ENCODE data around the gene NRG3.

NRG3 gene

DNA sequence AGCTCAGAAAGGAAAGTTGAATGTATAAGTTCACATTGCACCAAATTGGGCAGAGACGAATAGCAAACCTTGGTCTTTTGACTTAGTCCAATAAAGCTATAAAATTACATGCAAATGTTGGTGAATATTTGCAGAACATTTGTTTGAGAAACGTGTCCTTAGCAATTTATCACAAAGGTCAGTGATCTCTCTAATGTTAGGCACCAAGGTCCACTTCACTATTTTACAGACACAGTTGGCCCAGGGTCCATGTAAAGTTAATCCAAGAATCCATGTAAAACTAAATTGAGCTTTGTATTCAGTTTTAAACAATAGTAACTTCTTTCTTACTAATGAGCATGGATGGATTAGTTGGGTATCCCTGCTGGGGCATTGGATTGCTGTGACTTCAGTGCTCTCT, 617.7 kb downstream of the NRG3 start:
- no peak for DNase-seq (ENCODE audit: low spot score)

DNA sequence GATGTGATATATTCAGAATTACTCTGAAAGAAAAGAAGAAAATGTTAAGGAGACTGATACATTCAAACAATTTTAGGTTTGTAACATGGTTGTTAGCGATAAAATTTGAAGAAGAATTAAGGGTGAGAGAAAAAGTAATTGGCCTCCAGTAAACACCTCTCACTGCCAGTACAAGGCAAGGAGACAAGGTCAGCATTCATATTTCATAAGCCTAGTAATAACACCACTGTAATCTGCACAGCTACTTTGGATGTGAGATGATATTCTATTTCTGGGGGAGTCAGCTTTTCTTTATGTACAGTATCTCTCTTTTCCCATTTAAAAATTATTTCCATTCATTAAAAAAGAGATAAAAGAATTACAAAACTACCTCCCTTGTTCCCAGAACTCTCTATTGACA, 621.1 kb downstream of the NRG3 start:
- DNase-seq (ENCODE audit: low spot score), result no peak

DNA sequence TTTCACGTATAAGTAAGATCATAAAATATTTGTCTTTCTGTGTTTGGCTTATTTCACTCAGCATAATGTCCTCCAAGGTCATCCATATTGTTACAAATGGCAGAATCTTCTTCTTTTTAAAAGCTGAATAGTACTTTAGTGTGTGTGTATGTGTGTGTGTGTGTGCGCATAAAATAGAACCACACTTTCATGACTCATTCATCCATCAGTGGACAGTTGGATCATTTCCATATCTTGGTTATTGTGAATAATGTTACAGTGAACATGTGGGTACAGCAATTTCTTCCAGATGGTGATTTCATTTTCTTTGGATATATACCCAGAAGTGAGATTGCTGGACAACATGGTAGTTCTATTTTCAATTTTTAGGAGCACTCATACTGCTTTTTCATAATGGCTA, 622.4 kb downstream of the NRG3 start:
- no peak for DNase-seq (ENCODE audit: low spot score)

DNA sequence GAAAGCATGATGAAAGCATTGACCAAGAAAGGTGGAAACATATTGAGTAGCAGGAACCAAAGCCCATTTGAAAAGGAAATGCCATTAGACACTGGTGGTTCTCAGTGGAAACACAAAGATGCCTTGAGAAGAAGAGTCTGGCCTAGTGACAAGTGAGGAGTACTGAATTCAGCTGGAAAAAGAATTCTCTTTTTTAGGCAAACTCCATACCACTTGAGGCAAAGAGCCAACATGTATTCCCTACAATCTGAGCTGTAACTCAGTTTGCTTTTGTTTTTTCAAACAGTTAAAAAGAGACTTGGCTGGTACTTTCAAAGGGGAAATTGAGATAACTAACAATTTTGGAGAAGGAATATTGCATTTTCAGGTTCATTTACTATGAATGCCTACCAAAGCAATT, 624.0 kb downstream of the NRG3 start:
- no peak for DNase-seq (ENCODE audit: low spot score)

DNA sequence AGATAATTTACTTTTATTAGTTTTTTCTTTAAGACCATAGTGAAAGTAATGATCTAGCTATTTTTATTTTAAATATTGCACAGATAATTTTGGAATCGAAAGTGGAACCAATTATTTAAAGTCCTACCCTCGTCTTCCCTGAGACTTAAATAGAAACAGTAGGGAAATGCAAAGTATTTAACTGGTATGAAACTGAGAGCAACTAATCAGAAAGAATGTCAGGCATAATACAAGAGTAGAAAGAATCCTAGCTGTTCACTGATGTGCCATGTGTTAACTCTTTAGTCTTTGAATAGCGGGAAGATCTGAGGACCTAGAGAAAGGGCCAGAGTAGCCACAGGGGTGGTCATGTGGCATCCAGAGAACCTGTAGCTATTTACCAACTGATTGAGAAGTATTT, 630.0 kb downstream of the NRG3 start:
- no peak for DNase-seq (ENCODE audit: low spot score)

DNA sequence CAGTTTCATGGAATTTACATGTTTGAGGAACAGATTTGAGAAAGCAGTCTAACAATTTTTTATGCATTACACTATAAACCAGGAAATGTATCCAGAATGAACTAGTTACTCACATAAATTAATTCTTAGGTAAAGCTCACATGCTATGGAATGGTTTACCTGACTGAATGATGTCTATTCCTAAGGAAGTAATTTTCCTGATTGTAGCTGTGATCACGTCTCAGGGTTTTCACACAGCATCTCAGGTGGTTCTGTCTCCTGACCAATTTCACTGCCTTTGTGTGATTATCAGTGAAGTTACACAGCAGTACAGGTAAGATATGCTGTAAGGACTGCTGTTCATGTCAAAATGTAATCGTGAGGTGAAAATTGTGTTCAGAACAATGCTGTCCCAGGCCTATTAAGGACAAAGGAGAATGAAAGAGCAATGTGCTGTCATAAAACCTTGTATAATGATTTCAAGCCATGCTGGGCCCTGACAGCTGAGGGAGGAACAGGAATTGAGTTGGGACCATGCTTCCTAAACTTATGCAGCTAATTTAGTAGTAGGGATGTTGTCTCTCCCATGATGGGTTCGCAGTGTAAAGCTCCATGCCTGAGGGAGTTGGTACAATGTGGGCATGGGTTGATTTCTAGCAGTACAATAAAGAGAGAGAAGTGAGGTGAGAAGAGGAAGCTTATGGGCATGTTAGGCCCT, 631.8 kb downstream of the NRG3 start:
- no peak for DNase-seq (ENCODE audit: low spot score)

DNA sequence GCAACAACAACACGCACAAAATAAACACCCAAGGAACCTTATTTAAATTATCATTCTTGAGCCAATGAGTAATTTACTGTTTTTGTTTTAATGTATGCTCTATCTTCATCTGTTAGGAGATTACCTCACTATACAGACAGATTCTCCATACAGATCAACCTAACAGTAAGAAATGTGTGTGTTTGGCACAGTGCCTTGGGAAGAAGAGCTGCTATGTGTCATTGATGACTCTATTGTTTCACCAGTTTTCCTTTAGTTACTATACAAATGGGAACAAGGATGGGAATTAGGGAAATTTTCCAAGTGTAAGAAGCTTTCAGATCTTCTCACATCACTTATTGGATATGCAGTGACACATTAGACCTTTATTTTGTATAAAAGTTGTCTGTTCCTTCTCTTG, 640.3 kb downstream of the NRG3 start:
- peak; percentile 26 for DNase-seq (ENCODE audit: low spot score)

DNA sequence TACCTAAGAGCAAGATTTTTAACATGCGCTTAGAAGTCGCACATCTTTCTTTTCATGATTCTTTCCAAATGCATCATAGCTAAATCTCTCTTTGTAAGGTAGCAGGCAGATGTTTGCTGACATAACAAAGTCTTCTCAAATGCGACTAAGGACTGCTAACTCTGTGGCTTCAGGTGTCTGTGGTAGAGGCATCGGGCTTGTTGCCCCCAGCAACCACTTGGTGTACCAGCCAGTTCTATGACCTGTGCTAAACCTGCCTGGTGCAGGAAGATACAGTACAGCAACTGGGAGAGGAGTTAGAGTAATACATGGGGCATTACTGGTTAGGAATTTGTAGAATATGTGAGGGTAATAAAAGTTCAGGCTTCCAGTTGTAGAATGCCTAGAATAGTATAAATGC, 654.1 kb downstream of the NRG3 start:
- no peak for DNase-seq (ENCODE audit: low spot score)

DNA sequence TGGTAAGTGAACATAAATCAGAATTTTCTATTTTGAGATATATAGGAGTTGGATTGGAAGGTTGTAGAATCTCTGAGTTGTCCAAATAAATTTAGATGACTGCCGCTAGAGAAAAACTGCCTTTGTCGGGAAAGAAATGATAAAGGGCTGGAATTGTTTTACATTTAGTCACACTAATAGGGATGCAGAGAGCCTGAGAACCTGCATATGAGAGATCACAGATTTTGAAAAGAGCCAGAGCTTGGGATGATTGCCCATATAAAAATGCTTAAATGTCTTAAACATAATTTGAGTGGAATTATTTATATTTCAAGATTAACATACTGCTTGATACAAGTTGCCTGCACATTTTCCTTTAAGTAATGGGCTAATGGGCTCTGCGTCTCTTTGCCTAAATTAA, 660.5 kb downstream of the NRG3 start:
- no peak for DNase-seq (ENCODE audit: low spot score)

DNA sequence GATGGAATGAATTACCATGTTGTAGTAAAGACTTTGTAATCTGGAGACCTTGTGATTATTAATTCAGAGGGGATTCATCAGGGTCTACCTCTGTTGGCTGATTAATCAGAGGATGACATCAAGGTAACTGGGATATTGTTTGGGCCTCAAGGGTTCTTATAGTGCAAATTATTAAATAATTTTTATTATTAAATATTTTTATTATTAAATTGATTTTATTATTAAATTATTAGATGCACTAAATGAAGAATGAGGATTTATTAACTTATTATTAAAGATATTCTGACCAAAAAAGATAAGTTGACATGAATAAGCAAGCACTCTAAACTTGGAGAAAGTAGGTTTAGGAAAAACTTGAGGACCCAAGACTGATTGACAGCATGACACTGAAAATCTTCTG, 661.7 kb downstream of the NRG3 start:
- no peak for DNase-seq (ENCODE audit: low spot score)

DNA sequence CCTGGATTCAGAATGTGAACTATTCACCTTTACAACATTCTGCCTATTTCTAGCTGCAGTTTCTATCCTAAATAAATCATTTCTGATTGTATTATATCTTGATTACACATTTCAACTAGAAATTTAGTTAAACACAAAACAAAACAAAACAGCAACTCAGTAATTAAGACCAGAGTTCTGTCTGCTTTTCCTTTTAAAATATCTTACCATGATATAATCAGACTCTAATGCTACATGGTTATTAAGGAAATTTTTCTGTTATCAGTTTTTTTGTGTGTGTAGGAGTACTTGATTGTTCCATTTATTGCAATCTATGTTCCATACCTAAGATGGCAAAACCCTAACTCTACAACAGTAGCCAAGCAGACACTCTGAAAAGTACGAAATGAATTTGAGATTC, 663.3 kb downstream of the NRG3 start:
- DNase-seq (ENCODE audit: low spot score), result no peak

DNA sequence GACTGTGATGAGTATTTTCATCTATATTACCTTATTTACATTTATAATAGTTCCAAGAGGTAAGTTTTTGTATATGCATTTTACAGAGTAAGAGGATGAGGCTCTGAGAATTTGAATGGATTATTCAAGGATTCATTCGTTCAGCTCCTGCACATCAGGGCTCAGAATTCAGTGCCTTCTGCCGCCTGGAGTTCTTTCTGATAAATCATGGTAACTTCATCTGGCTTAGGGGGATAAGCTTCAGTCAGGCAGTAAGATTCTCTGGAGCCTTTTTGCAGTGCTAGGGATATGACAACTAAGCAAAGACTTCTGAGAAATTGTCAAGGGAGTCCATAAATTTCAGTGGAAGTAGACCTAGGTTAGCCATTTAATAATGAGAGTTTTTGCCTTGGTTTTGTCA, 668.6 kb downstream of the NRG3 start:
- DNase-seq (ENCODE audit: low spot score), result no peak

DNA sequence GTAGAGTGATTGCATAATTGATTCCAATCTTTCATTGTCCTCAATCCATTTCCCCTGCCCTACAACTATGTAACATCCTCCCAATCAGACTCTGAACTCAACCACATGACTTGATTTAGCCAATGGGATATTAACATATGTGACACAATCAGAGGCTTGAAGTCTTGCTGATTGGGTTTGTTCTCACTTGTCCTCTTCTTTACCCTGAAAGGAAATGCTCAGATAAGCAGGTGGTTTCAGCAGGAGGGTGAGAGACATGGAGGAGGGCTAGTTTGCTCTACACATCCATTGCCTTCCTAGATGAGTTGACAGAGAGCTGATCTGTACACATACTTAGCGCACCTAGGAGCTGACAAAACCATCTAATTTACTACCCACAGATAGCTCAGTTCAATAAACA, 669.4 kb downstream of the NRG3 start:
- no peak for DNase-seq (ENCODE audit: low spot score)

DNA sequence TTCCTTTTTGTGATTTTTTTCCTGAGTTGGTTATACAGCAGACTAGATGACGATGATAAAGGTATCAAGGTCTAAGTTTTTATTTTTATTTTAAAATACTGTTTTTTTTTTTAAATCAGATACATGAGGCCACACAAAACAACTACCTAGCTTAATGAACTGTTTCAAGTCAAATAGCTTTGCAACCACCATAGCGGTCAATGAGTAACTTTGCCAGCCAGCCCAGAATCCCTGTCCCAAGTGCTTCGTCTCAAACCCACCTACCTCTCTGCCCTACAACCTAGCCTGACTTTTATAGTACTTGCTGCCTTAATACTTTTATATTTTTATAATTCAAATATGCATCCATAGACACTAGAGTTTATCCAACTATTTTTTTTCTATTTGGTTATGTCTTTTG, 676.5 kb downstream of the NRG3 start:
- DNase-seq (ENCODE audit: low spot score), result no peak

DNA sequence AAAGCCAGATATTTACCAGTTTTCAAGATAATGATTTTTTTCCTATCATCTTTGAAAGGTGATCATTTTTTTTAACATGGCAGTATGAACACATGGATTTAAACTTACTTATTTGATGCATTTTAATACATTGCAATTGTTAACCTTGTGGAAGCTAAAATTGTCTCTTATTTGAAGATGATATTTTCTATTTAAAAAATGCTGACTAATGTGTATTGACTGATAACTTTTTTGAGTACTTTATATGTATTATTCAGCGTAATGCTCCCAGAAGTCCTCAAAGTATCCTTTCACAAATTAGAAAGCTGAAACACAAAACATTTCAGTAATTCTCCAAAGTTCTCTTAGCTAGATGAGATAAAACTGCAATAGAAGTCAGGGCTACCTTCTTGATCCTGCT, 677.3 kb downstream of the NRG3 start:
- no peak for DNase-seq (ENCODE audit: low spot score)

DNA sequence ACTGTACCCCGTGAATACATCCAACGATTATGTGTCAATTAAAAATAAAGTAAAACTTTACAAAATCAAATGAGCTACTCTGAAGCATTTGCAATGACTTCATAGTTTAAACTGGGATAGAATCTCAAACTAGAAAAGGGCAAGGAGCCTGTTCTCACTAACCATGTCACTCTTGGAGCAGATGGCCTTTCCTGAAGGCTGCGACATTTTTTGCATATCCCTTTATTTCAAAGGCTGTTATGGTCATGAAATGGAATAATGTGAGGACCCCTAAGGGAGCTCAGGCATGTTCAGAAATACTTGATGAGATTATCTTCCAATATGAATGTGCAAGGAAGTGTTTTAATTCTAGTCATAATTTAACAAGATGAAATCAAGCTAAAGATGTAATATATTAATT, 679.4 kb downstream of the NRG3 start:
- no peak for DNase-seq (ENCODE audit: low spot score)

DNA sequence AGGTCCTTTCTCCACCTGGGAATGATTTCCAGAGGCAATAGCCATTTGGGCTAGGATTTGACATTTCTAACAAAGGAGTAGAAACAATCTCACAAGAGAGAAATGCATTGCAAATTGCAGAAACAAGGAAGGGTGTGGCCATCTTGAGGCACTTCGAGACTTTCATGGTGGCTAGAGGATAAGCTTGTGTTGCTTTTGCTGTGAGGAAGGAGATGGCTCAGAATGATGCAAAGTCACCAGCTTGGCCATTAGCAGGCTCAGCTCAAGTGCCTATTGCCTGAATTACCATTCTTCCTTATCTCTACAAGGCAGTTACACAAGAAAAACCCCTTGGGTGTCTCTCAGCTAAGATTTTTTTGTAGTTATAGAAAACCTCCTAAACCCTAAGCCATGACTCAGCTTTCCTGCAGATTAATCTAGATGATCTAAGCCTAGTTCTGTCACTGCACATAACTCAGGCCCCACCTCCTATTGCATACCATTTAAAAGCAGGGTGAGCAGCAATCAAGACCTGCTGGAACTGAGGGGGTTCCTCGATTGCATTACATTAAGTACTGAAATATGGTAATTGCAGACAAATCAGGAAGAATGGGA, 683.1 kb downstream of the NRG3 start:
- DNase-seq (ENCODE audit: low spot score), result peak; percentile 4

DNA sequence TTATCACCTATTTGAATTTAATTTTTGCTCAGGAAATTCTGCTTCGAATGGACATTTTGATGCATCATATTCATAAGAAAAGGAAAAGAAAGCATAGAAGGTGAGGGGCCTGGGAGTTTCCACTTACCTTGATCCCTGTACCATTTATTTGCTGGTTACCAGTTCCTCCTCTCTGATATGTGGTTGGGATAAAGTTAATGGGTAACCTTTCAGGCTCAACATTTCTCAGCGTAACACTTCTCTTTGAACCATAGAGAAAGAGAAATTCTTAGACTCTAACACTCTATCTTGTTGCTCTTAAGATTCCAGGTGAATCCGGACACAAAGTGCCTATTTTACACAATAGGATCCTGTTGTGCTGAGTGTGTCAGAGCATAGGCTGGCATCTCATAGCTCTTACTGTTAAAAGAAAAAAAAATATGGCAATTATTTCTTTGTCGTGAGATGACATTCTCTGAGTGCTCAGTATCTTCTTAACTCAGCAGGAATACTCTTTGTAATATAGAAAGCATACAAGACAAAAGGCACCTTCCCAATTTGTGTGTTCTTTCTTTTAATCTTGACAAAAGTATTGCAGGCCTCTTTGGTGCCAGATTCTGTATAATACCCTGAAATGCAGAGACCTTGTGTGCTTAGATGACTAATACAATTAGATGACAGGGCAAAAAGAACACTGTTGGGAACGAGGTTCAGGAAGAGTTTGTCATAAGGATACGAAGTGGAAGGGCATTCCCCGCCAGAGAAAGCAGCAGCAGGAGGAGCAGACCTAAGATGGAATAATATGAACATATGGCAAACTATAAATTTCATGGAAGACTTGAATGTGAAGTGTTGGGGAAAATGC, 689.6 kb downstream of the NRG3 start:
- peak; percentile 28 for DNase-seq (ENCODE audit: low spot score)

DNA sequence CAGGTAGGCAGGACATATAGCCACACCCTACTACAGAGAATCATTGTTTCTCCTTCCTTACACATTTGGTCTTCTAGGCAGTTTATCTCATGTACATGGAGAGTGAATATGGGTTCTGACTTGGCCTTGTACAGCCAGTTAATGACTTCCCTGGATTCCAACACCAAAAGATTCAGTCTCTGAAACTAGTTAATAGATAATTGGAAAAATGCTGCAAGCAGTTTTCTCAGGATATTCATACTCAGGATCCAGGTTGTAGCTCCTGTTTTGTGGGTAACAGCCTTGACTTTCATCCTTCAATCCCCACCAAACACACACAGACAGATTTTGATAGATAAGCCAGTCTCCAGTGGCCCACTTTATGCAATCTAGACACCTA, 690.2 kb downstream of the NRG3 start:
- DNase-seq (ENCODE audit: low spot score), result no peak

DNA sequence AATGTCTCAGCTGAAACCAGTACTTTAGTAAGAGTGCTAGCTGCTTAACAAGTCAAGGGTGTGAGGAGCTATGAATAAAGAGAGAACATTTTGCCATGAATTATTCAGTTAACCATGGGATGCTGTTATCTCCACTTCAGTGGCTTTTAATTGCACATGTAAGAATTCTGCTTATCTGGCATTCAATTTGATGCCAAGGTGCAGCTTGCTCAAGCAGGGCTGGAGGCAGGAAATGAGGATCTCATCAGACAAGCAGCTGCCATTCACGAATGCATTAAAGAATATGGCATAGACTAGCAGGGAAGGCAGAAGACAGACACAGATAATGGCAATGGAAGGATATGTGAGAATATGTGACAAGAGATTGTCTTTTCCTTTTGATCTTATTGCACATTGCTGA, 697.8 kb downstream of the NRG3 start:
- no peak for DNase-seq (ENCODE audit: low spot score)

DNA sequence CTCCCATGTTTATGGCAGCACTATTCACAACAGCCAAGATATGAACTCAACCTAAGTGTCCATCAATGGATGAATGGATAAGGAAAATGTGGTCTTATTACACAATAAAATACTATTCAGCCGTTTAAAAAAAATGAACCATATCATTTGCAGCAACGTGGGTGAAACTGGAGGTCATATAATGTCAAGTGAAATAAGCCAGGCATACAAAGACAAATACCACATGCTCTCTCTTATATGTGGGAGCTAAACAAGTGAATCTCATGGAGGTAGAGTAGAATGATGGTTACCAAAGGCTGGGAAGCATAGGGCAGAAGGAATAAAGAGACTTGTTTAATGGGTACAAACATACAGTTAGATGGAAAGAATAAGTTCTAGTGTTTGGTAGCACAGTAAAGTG, 699.1 kb downstream of the NRG3 start:
- DNase-seq (ENCODE audit: low spot score), result no peak

DNA sequence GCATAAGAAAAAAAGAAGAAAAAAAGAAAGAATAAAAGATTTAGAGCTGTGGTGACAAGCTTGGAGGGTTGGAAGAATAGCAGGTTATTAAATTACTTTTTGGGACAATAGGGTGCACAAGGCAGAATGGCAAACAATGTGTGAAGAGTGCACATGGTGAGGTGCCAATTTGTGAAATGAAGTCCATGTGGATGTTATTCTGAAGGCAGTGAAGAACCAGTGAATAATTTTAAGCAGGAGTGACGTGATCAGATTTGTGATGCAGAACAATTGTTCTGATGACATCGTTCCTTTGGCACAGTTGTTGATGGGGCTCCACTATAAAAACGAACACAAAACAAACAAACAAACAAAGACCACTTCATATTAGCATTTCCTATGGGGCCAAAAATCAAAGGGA, 700.3 kb downstream of the NRG3 start:
- DNase-seq (ENCODE audit: low spot score), result no peak

DNA sequence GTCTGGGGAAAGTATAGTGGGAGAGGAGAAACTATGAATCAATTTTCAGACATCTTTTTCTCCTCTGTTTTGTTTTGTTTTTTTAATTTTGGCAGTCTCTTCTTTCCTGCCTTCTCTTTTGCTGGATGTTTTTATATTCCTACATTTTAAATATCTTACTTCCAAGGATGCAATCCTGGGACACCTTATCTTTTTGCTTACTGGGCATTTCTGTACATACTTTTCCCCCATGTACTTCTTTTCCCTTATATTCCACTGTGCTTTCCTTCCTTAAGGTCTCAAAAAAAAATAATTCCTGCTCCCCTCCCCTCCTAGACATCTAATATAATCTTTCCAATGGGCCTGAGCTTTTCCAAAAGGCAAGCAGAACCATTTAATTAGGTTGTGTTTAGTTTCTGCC, 701.1 kb downstream of the NRG3 start:
- no peak for DNase-seq (ENCODE audit: low spot score)

DNA sequence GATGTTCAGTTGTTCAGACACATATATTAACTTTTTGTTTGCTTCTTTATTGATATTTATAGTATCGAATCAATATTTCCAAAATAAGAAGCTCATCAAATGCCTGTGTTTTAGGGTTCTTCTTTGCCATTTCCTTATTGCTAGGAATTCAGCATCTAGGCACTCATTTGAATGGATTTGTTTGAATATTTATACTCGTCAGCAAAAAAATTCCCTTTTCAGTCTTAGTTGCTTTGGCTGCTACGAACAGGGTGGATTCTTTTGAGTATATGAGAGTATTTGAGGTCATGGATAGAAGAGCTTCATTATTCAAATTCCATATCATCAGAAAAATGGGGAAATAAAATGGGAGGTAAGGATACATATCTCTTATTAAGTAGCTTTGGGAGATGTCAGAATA, 706.9 kb downstream of the NRG3 start:
- DNase-seq (ENCODE audit: low spot score), result no peak

Data from kidney capillary endothelial cell (primary cell).